ENCODE results near the gene NR2F1. TPM values are rescaled to one million over a fixed set of nuclear protein-coding genes. Genes with fewer than 3 reads are reported as not detected.
"Not testable (repeated sequence)": the region's sequence is repeated elsewhere in the genome, so short reads cannot be mapped to it uniquely, and the experiment has no call there.

NR2F1 gene
- total RNA-seq, result 10 to 100 TPM; 25.8 to 43.3 (median 37.5) TPM

- Histone ChIP-seq H3K9me3 (no peaks in the 10 kb centered on the region), H3K36me3 (no peaks in the 10 kb centered on the region), H3K4me3 (replicated peaks in 1 of 3) (peak within 1 kb of the TSS in 2 of 3 donors; percentile 41 to 45), H3K4me1 (peaks cover 23 to 26% of the 10 kb centered on the region in 2 donors), H3K27ac (peak within 1 kb of the TSS; percentile 48 to 71 (median 60)), H3K27me3 (peaks cover 23% of the 10 kb centered on the region)
- peak in 5 of 6 experiments; percentile 28 to 76 (median 39) for TF ChIP-seq CTCF (IDR thresholded peaks at IDR 0.05)
- peak in 1 of 2 donors; percentile 27 for TF ChIP-seq POLR2A (IDR thresholded peaks at IDR 0.05)
- peak in 1 of 2 donors; percentile 50 for DNase-seq
- intact Hi-C loops (cut with DNase I), result loop anchor here (10.0 kb wide), 1 partner anchor 332 kb away; no protein-coding TSS in a partner anchor
- 5% methylated on average over 20 to 21 of the region's 21 CpGs for WGBS, 2 donors
Measured at GRCh38 chr5:93582677-93583438, at the start of gene NR2F1. NR2F1 (plus strand) TSS chr5:93583222; CDS start chr5:93585024, 1,802 bp downstream.

- DNase-seq, result no peak
- Histone ChIP-seq H3K9me3 (no peaks in the 10 kb centered on the region), H3K4me1 (no peaks in the 10 kb centered on the region), H3K27ac (no peak overlapping the region), H3K36me3 (no peaks in the 10 kb centered on the region), H3K4me3 (replicated peaks in 1 of 3) (no peak overlapping the region), H3K27me3 (no peaks in the 10 kb centered on the region)
- intact Hi-C loops (cut with DNase I), result no loop called here
- 88 to 92% methylated on average over 4 of the region's 4 CpGs for WGBS, 2 donors
- no peak for TF ChIP-seq POLR2A (IDR thresholded peaks at IDR 0.05)
- TF ChIP-seq CTCF (IDR thresholded peaks at IDR 0.05), result no peak
Measured at GRCh38 chr5:93545872-93546271, 37.1 kb upstream of the NR2F1 start.

- intact Hi-C loops (cut with DNase I); H3K36me3 ChIP-seq; H3K4me3 ChIP-seq (replicated peaks in 1 of 3); DNase-seq; H3K4me1 ChIP-seq; H3K27ac ChIP-seq; H3K27me3 ChIP-seq; H3K9me3 ChIP-seq: not testable (repeated sequence)
- WGBS, 2 donors, result 97 to 98% methylated on average over 3 of the region's 3 CpGs
Measured at GRCh38 chr5:93549594-93549993, 33.4 kb upstream of the NR2F1 start.

- Histone ChIP-seq H3K27me3 (no peaks in the 10 kb centered on the region), H3K27ac (no peak overlapping the region), H3K36me3 (no peaks in the 10 kb centered on the region), H3K4me1 (no peaks in the 10 kb centered on the region), H3K4me3 (replicated peaks in 1 of 3) (no peak overlapping the region), H3K9me3 (no peaks in the 10 kb centered on the region)
- DNase-seq, result no peak
- WGBS, 2 donors, result 99% methylated on average over 2 of the region's 2 CpGs
- intact Hi-C loops (cut with DNase I), result no loop called here
- TF ChIP-seq CTCF (IDR thresholded peaks at IDR 0.05), result no peak
- TF ChIP-seq POLR2A (IDR thresholded peaks at IDR 0.05), result no peak
Measured at GRCh38 chr5:93557021-93557604, 25.9 kb upstream of the NR2F1 start.

- intact Hi-C loops (cut with DNase I), result no loop called here
- Histone ChIP-seq H3K27me3 (peaks cover 11% of the 10 kb centered on the region), H3K4me3 (replicated peaks in 1 of 3) (no peak overlapping the region), H3K9me3 (no peaks in the 10 kb centered on the region), H3K27ac (no peak overlapping the region), H3K36me3 (no peaks in the 10 kb centered on the region), H3K4me1 (peaks cover 3 to 8% of the 10 kb centered on the region in 2 donors)
- no peak for TF ChIP-seq POLR2A (IDR thresholded peaks at IDR 0.05)
- TF ChIP-seq CTCF (IDR thresholded peaks at IDR 0.05), result no peak
- DNase-seq, result no peak
Measured at GRCh38 chr5:93566091-93566490, 16.9 kb upstream of the NR2F1 start.

Measured in thyroid gland (tissue), 4 donors.